GM10266 (cell line): ENCODE measurements around the gene TSFM.
"Not testable (repeated sequence)": the region's sequence is repeated elsewhere in the genome, so short reads cannot be mapped to it uniquely, and the experiment has no call there.

Source experiments
- DNase-seq: peaks from one replicate; pipeline ENCODE4 v3.0.0; 2012; ENCODE audit errors: extremely low spot score
- TF ChIP-seq, protein P1 (sequence below): IDR thresholded peaks from 2 replicates; pipeline ENCODE4 v1.5.1; 2012; ENCODE audit warnings: mild to moderate bottlenecking, low read depth; ENCODE audit not compliant: control insufficient read depth, insufficient read depth; ENCODE audit errors: missing control alignments

The TSFM gene

DNA sequence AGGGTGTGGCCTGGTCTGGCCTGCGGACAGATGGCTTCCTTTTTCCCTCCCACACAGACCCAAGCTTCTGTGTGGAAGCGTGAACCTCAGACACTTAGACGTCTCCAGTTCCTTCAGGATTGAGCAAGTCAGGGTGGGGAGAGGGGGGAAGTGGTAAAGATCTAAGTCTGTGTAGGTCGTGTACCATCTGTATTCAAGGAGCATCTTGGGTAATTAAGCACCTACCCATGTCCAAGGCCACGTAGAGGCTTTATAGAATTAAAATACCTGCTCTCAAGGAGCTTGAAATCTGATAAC is 34.2 kb downstream of the TSFM start:
- DNase-seq = no peak
- TF ChIP-seq, protein P1, sequence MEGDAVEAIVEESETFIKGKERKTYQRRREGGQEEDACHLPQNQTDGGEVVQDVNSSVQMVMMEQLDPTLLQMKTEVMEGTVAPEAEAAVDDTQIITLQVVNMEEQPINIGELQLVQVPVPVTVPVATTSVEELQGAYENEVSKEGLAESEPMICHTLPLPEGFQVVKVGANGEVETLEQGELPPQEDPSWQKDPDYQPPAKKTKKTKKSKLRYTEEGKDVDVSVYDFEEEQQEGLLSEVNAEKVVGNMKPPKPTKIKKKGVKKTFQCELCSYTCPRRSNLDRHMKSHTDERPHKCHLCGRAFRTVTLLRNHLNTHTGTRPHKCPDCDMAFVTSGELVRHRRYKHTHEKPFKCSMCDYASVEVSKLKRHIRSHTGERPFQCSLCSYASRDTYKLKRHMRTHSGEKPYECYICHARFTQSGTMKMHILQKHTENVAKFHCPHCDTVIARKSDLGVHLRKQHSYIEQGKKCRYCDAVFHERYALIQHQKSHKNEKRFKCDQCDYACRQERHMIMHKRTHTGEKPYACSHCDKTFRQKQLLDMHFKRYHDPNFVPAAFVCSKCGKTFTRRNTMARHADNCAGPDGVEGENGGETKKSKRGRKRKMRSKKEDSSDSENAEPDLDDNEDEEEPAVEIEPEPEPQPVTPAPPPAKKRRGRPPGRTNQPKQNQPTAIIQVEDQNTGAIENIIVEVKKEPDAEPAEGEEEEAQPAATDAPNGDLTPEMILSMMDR = no peak

DNA sequence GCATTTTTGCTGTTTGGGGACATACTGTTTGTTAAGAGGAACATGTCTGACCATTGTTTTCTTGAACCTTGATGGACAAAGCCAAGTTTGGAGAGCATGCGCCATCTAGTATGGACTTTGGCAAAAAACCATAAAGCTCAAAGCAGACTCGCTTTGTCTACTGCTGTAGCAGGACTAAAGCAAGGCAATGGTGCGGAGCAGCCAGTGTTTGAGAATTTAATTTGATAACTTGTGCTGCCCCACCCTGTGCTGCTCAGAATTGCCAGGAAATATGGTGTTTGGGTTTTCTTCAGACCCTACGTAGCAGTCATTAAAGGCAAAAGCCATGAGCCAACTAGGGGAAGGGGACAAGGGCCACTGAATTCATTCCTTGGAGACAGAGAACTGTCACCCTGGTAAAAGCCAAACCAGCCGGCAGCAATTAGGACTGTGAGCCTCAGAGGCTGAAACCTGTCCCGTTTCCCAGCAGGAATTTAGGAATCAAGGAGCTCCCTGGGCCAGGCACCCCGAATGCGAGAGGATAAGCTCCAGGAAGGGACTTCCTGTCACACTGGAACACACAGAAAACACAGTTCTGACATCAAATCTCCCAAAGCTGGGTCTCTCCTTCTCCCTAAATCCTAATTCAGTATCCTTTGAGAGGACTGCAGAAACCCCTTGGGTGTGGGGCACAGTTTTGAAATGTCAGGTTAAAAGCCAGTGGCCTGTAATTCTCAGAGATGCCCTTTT is 34.8 kb downstream of the TSFM start:
- TF ChIP-seq, protein P1 = no peak
- no peak for DNase-seq

DNA sequence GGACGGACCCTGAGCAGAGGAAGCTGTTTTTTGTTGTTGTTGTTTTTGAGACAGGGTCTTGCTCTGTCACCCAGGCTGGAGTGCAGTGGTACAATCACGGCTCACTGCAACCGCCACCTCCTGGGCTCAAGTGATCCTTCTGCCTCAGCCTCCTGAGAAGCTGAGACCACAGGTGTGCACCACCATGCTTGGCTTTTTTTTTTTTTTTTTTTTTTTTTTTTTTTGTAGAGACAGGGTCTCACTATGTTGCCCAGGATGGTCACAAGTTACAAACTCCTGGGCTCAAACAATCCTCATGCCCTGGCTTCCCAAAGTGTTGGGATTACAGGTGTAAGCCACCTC is 35.4 kb downstream of the TSFM start:
- not testable (repeated sequence) for DNase-seq

DNA sequence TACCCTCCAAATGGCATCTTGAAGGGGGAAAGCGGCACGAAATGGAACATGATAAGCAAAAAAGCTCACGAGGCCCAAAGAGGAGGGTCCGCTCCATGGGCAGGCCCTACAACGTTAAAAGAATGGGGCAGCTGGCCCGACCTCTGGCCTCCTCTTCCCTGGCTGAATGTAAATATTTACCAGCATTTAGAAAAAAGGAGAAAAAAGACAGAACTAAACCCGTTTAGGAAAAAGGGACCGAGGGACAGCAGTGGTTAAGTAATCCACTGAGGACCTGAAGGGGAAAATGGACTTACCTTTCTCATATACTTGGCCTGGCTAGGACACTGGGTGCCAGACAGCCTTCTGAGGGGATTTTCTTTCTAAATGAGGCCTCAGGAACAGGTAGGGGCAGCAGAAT is 37.5 kb downstream of the TSFM start:
- not testable (repeated sequence) for DNase-seq

DNA sequence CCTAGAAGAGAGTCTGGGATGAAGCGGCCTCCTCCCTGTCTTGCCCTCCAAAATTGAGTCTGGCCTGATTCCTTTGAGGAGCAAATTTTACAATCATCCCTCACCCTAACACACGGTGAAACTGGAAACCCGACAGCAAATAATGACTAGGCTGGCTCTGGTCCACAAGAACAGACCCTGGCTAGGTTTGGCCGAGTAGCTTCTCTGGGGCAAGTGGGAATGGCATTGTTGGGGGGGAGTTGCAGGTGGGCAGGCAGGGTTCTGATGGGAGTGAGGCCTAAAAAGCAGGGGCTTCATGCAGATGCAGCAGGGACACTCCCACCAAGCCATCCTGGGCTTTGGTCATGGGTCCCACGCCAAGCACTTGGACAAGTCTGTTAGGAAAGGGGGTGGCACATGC is 38.4 kb downstream of the TSFM start:
- not testable (repeated sequence) for DNase-seq

DNA sequence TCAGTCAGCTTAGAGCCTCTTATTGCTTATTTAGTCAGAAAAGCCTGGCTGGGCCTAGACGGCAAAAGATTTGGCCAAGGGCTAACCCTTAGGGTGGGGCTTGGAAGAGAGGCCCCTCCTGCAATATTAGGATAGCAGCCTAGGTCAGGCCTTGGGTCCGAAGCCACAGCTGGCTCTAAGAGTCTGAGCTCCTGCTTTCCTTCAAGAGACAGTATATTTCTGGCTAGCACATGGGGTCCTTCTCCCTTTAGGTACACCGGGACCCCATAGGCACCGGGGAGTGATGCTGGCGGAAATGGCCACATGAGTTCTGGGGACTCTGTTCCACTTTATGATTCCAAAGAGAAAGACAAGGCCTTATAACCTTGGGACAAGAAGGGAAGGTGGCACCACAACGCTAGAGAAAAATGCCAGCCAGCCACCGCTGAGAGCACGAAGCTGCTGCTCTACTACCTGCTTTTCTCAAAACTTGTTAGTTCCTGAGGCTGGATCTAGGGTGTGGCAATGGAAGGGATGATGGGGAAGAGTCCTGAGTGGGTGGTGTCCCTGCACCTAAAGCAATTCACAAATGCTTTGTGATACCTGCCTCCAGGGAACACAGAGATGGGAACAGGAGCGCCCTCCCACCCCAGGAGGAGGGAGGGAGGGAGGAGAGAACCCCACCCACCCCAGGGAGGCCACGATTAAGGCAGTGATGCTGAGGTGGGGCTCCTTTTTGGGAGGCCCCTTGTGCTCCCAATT is 39.1 kb downstream of the TSFM start:
- no peak for DNase-seq
- TF ChIP-seq, protein P1 = no peak

DNA sequence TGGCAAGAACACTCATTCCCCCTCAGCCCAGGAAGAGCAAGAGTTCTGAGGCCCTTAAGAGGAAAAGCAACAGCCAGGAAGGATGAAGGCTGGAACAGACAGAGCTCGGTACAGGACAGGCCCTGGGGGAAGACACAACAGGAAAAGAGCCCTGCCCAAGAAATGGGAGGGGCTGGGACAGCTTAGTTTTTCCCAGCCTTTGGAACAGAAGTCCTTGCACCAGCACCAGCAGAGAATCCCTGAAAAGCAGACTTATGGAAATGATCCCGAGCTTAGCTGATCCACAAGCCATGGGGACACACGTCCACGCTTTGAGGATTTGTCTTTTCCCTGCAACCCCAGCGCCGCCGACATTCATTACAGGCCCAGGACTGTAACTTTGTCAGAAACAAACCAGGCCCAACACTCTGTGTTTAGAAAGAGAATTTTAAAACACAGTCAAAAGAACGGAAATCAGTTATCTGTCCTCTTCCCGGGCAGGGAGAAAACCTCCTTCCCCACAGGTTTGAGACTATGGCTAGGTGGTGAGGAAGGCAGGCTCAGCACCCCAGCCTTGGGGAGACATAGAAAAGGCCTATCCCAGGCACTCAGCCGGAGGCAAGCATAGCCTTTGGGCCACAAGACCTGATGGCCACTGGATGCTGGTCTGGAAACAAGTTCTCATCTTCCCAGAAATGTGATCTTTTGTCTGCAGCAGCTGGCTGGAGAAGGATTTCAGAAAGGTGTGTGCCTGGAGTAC is 40.0 kb downstream of the TSFM start:
- TF ChIP-seq, protein P1 = no peak
- no peak for DNase-seq

DNA sequence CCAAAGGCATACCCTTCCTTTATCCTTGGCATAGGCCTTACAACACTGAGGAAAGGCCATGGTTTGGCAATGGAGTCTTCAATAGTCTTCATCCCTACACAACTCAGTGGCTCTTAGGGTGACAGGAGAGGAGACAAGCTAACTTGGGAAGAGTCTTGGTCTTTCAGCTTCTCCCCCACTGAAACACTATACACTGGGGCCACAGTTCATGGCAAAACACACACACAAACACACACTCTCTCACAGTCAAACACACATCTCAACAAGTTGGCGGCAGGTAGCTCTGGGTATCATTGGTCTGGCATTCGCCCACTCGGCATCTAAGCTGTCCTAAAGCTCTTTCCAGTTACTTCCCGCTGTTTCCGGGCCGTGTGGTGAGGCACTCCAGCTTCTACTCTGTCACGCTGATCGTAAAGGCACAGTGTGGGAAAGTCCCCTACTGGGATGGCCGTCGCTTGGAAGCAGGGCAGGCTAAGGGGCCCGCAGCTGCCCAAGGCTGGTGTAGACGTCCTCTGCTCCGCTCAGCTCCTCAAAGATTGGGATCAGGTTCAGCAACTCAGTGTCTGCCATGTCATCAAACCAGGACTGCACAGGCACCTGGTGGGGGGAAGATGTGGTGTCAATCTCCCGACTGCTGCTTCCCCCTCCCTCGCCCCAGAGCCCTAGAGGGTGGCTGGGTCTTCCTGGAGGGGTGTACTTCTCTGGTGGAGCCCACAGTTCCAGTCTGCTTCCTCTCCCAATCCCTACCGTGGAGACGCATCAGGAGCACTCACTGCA is 40.7 kb downstream of the TSFM start:
- TF ChIP-seq, protein P1 = no peak
- DNase-seq = no peak
